NT2/D1 (cell line): Measurements from ENCODE around the gene KRTAP10-12.

Source experiments
- DNase-seq: peaks from one replicate; pipeline ENCODE4 v3.0.0-alpha.2; 2011; ENCODE audit warnings: low read depth, low spot score
- H3K27me3 ChIP-seq: 2 replicates; pipeline ENCODE4 v1.6.0; 2011; ENCODE audit warnings: mild to moderate bottlenecking; ENCODE audit not compliant: insufficient read length, insufficient read depth
- H3K36me3 ChIP-seq: 2 replicates; pipeline ENCODE4 v1.6.1; 2011; ENCODE audit warnings: mild to moderate bottlenecking, low read length, mixed read lengths; ENCODE audit not compliant: insufficient read depth, insufficient read length
- H3K4me1 ChIP-seq: 2 replicates; pipeline ENCODE4 v1.5.1; 2011; ENCODE audit not compliant: insufficient read depth, insufficient read length
- H3K4me3 ChIP-seq: 2 replicates; pipeline ENCODE4 v1.5.1; 2011; ENCODE audit warnings: low read depth; ENCODE audit not compliant: insufficient read length
- H3K9ac ChIP-seq: 2 replicates; pipeline ENCODE4 v1.6.0; 2011; ENCODE audit warnings: low read depth; ENCODE audit not compliant: insufficient read length
- H3K9me3 ChIP-seq: 2 replicates; pipeline ENCODE4 v1.5.1; 2011; ENCODE audit warnings: mild to moderate bottlenecking, low read length; ENCODE audit not compliant: insufficient read depth
- SUZ12 ChIP-seq: IDR thresholded peaks from 2 replicates; pipeline ENCODE4 v1.6.1; 2011; ENCODE audit not compliant: insufficient read length, insufficient read depth; ENCODE audit errors: extremely low read depth
- YY1 ChIP-seq: IDR thresholded peaks from 2 replicates; pipeline ENCODE4 v1.6.1; 2011; ENCODE audit not compliant: insufficient read length, insufficient read depth
- ZNF274 ChIP-seq: IDR thresholded peaks from 2 replicates; pipeline ENCODE4 v1.6.1; 2011; ENCODE audit warnings: mild to moderate bottlenecking, low read depth, low read length

The KRTAP10-12 gene

DNA sequence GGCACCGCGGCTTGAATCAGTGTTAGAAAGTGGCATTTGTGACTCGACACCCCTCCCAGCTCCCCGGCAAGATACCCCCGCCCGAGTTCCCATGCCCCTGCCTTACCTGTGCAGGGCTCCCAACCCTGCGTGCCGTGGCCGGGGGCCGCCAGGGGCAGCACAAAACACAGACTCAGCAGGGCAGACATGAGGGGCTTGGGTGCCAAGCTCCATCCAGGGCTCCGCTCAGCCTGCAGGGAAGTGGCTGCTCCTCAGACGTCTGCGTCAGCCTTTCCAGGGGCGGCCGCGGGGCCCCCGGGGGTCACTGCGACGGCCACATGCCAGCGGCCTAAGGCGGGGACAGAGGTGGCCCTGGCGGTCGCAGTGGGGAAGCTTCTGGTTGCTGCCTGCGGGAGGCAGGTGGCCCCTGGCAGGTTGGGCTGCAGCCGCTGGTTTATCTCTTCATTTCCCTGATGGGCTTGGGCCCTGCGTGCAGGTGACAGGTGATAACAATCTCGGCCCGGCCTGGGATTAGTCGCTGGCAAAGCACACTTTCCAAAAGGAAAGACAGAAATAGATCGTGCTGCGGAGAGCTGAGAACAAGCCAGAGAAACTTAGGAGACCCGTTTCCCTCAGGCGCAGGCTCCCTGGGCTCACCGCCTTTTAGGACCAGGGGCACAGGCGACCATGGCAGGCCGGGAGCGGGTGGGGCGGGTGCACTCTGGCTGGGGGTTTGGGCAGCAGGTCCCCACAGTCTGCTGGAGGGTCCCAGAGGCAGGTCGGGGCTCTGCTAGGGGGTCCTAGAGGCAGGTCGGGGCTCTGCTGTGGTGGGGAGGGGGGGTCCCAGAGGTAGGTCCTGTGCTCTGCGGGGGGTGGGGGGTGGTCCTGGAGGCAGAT lies 14.6 kb downstream of the KRTAP10-12 start, which contains the start of gene TSPEAR:
Gene TSPEAR, minus strand, starts transcription at position 246 of the 876 bp plus-strand sequence. Its CDS starts 58 bp downstream, at position 188.
- Histone ChIP-seq H3K4me3 (peak within 1 kb of the TSS; percentile 29), H3K27me3 (peaks cover 95% of the 10 kb centered on the region)

DNA sequence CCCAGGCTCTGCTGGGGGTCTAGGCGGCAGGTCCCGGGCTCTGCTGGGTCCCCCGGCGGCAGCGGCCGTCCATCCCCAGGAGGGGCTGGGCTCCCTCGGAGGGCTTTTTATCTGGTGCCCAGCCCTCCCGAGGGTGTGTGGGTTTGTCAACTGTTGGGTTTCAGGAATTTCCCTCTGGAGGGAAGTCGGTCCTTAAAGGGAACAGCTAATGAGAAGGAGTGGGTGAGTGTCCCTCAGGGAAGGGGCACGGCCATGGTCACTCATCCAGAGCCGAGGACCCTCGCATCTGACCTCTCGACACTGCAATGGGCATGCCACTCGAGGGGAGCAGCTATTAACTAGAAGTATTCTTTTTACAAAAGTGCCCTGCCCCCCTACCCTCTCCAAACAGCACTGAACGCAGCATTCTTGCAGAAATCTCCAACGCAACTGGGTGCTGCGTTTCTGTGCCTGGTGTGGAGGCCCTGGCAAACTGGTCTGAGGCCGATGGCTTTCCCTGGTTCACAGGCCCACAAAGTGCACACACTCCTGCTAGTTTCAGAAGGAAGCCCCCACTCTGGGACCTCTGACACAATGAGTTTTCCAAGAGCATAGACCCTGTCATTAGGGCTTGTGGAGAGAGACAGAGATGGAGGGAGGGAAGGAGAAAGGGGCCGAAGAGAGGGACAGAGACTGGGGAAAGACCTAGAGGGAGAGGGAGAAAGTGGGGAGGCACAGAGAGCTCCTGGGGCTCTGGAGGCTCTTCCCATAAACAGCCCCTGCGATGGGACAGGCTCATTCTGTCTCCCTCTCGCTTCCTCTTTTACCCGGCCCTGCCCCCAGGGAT lies 15.4 kb downstream of the KRTAP10-12 start:
- no peak for DNase-seq
- Histone ChIP-seq H3K9ac (peak overlapping the region; percentile 57), H3K4me1 (peaks cover 34% of the 10 kb centered on the region), H3K27me3 (peaks cover 87% of the 10 kb centered on the region), H3K4me3 (peak overlapping the region; percentile 22), H3K9me3 (0 out of 2 replicates have a peak, but pooled peaks cover 3% of the 10 kb centered on the region), H3K36me3 (no peaks in the 10 kb centered on the region)
- TF ChIP-seq YY1 (no peak), ZNF274 (no peak), SUZ12 (no peak)

More for the DNA sequence above, 14.6 kb downstream of the KRTAP10-12 start, which contains the start of gene TSPEAR:
- no peak for DNase-seq
- Histone ChIP-seq H3K9me3 (0 out of 2 replicates have a peak, but pooled peaks cover 3% of the 10 kb centered on the region), H3K4me1 (peaks cover 36% of the 10 kb centered on the region), H3K36me3 (no peaks in the 10 kb centered on the region), H3K9ac (peak within 1 kb of the TSS; percentile 57)
- TF ChIP-seq YY1: no peak
- peak; percentile 37 for TF ChIP-seq SUZ12

DNA sequence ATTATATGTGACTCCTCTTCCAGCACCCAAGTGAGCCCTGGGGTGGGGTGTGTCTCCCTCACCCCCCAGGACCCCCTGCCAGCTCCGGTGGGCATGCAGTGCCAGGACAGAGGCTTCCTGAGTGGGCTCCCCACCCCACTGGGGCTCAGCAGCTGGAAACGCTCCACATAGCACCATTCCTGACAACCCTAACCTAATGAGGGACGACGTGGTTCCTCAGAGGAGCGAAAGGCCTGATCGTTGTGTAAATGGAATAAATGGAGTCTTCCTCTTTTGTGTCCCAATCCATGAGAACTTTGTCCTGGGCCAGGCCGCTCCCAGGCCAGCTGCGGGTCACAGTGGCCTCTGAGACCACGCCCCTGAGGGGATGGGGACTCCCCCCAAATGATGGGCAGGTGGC lies 16.2 kb downstream of the KRTAP10-12 start:
- Histone ChIP-seq H3K9ac (no peak overlapping the region), H3K9me3 (0 out of 2 replicates have a peak, but pooled peaks cover 3% of the 10 kb centered on the region), H3K36me3 (no peaks in the 10 kb centered on the region), H3K4me3 (no peak overlapping the region), H3K4me1 (peaks cover 28% of the 10 kb centered on the region), H3K27me3 (peaks cover 80% of the 10 kb centered on the region)
- TF ChIP-seq SUZ12 (no peak), ZNF274 (no peak), YY1 (no peak)
- no peak for DNase-seq

DNA sequence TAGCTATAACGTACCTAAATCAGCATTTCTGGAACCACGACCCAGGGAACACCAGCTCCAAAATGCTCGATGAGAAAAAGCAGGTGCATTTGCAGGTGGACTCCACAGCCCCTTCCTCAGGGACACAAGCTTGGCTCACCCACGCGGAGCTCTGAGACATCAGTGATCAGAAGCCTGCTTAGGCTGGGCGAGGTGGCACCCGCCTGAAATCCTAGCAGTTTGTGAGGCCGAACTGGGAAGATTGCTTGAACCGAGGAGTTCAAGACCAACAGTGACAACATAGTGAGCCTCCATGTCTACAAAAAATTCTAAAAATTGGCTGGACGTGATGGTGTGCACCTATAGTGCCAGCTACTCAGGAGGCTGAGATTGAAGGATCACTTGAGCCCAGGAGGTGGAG lies 16.9 kb downstream of the KRTAP10-12 start:
- H3K36me3 ChIP-seq: no peaks in the 10 kb centered on the region
- H3K27me3 ChIP-seq: peaks cover 73% of the 10 kb centered on the region
- H3K9ac ChIP-seq: no peak overlapping the region
- H3K9me3 ChIP-seq: 0 out of 2 replicates have a peak, but pooled peaks cover 3% of the 10 kb centered on the region
- no peak for DNase-seq
- TF ChIP-seq YY1 (no peak), ZNF274 (no peak), SUZ12 (no peak)
- no peak overlapping the region for H3K4me3 ChIP-seq
- peaks cover 27% of the 10 kb centered on the region for H3K4me1 ChIP-seq

DNA sequence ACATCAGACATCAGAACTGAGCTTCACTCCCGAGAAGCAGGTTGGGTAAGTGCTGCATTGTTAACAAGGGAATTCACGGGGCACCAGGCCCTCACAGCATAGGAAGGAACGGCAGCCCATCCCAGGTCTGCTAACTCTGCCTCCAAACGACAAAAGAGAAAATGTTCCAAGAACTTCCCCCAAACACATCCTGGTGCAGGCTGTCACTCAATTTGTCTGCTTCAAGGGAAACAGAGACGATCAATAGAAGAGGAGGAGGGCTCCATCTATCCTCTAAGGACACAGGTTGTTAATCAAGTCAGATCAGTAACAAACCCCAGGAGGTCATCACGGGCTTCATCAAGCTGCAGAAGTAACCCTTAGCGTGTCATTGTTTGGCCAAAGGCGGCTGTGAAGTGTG lies 17.9 kb downstream of the KRTAP10-12 start:
- Histone ChIP-seq H3K4me1 (peaks cover 18% of the 10 kb centered on the region), H3K4me3 (no peak overlapping the region), H3K27me3 (peaks cover 63% of the 10 kb centered on the region), H3K36me3 (no peaks in the 10 kb centered on the region), H3K9ac (no peak overlapping the region), H3K9me3 (0 out of 2 replicates have a peak, but pooled peaks cover 3% of the 10 kb centered on the region)
- no peak for TF ChIP-seq YY1
- TF ChIP-seq ZNF274: no peak
- DNase-seq: no peak

DNA sequence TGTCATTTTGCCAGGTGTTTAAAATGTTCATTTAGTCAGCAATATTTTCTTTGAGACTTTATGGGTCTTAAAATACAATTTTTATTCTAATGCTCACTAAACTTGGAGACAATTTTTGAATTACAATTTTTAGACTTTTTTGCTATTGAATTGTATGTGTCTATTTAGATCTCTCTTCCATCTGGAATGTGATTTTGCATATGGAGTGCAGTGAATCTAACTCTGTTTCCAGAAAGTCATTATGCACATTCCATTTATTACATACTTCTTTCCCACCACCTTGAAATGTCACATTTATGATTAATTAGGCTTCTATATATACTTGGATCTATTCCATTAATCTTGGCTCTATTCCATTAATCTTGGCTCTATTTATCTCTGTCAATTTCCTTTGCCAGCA lies 20.0 kb downstream of the KRTAP10-12 start:
- DNase-seq: no peak
- 0 out of 2 replicates have a peak, but pooled peaks cover 3% of the 10 kb centered on the region for H3K9me3 ChIP-seq
- TF ChIP-seq SUZ12 (no peak), ZNF274 (no peak), YY1 (no peak)
- peaks cover 55% of the 10 kb centered on the region for H3K27me3 ChIP-seq
- H3K4me3 ChIP-seq: no peak overlapping the region
- H3K36me3 ChIP-seq: no peaks in the 10 kb centered on the region
- no peak overlapping the region for H3K9ac ChIP-seq
- H3K4me1 ChIP-seq: peaks cover 7% of the 10 kb centered on the region
